NCI-H345 (cell line): Measurements from ENCODE around the gene NAA20.

ENCODE experiments used
- DNase-seq: peaks from one replicate; lab custom pipeline; 2025; lab: John Stamatoyannopoulos, UW

NAA20 gene

GRCh38 chr20:20017001-20017843, at the start of gene NAA20:
Gene NAA20, plus strand, starts transcription at chr20:20017362. Its CDS starts 35 bp downstream, at chr20:20017397.
- DNase-seq = peak; percentile 96

- peak; percentile 7 for DNase-seq
Measured at GRCh38 chr20:19967445-19967844, 49.7 kb upstream of the NAA20 start.

- DNase-seq = no peak
Measured at GRCh38 chr20:19968028-19968427, 49.1 kb upstream of the NAA20 start.

- DNase-seq = peak; percentile 25
Measured at GRCh38 chr20:19968466-19969073, 48.6 kb upstream of the NAA20 start.

GRCh38 chr20:19969106-19969505, 48.1 kb upstream of the NAA20 start:
- DNase-seq = no peak

- no peak for DNase-seq
Measured at GRCh38 chr20:19969507-19970255, 47.5 kb upstream of the NAA20 start.

GRCh38 chr20:19970256-19970765, 46.9 kb upstream of the NAA20 start:
- no peak for DNase-seq

- DNase-seq = no peak
Measured at GRCh38 chr20:19971116-19971515, 46.0 kb upstream of the NAA20 start.

GRCh38 chr20:19973961-19974629, 43.1 kb upstream of the NAA20 start:
- DNase-seq = no peak

- no peak for DNase-seq
Measured at GRCh38 chr20:19974630-19975435, 42.3 kb upstream of the NAA20 start.

GRCh38 chr20:19975436-19975799, 41.7 kb upstream of the NAA20 start:
- no peak for DNase-seq

GRCh38 chr20:19975901-19976300, 41.3 kb upstream of the NAA20 start:
- DNase-seq = no peak

- DNase-seq = no peak
Measured at GRCh38 chr20:19976595-19977372, 40.4 kb upstream of the NAA20 start.

- no peak for DNase-seq
Measured at GRCh38 chr20:19977373-19977770, 39.8 kb upstream of the NAA20 start.

- no peak for DNase-seq
Measured at GRCh38 chr20:19978511-19979210, 38.5 kb upstream of the NAA20 start.

GRCh38 chr20:19981031-19981451, 36.1 kb upstream of the NAA20 start:
- no peak for DNase-seq

GRCh38 chr20:19986419-19986818, 30.7 kb upstream of the NAA20 start:
- DNase-seq = no peak

GRCh38 chr20:19987046-19987445, 30.1 kb upstream of the NAA20 start:
- no peak for DNase-seq

- DNase-seq = no peak
Measured at GRCh38 chr20:19990850-19991249, 26.3 kb upstream of the NAA20 start.

- DNase-seq = no peak
Measured at GRCh38 chr20:19991308-19991707, 25.9 kb upstream of the NAA20 start.
